Astrocyte (in vitro differentiated cells and primary cell): Measurements from ENCODE around the gene SSTR4.

Source experiments
- CTCF ChIP-seq: IDR thresholded peaks from 2 replicates; pipeline ENCODE4 v1.5.1; 2011; ENCODE audit warnings: low read depth, mild to moderate bottlenecking, inconsistent platforms, low read length, moderate library complexity; ENCODE audit not compliant: insufficient read depth
- EZH2 ChIP-seq: IDR thresholded peaks from 2 replicates; pipeline ENCODE4 v1.6.1; 2012; ENCODE audit warnings: mild to moderate bottlenecking, low read length, inconsistent platforms; ENCODE audit not compliant: insufficient read depth

- TF ChIP-seq CTCF (no peak), EZH2 (no peak)
These were observed 17.8 kb downstream of the SSTR4 start for GRCh38 chr20:23052904-23053303.
